DMS79 treated with DMSO at 0.1 percent for 48 hours (cell line): ENCODE results near the gene ZYX.
A peak's percentile ranks its signal among the peaks of the same experiment; 100 is the strongest.
"Not testable (repeated sequence)": the region's sequence is repeated elsewhere in the genome, so short reads cannot be mapped to it uniquely, and the experiment has no call there.

Experiments
- DNase-seq: peaks from one replicate; lab custom pipeline; 2025; lab: John Stamatoyannopoulos, UW

ZYX gene

DNA sequence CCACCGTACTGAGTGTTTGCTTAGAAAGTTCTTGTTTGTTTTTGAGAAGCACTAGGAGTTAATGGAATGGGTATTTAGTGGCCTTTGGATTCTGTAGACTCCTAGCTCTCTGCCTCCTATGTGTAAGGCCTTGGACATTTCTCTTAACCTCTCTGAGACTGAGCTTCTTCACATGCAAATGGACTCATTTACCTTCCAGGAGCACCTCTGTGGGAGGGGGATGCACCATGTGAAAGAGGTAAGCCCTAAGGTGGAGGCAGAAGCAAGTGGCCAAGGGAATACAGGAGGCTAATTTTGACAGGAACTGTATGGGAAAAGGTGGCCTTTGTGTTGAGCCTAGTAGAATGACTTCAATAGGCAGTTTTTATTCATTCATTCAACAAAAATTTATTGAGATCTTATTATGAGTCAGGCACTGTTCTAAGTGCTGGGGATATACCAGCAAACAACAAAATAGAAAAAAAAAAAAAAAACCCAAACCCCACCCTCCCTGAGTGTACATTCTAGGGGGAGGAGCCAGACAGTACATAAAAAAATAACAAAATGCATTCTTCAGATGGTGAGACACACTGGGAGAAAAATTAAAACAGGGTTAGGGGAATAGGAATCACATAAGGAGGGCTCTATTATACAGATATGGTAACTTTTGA is 36.7 kb downstream of the ZYX start:
- DNase-seq = no peak

- no peak for DNase-seq
Measured at GRCh38 chr7:143418681-143419458, 37.7 kb downstream of the ZYX start.

DNA sequence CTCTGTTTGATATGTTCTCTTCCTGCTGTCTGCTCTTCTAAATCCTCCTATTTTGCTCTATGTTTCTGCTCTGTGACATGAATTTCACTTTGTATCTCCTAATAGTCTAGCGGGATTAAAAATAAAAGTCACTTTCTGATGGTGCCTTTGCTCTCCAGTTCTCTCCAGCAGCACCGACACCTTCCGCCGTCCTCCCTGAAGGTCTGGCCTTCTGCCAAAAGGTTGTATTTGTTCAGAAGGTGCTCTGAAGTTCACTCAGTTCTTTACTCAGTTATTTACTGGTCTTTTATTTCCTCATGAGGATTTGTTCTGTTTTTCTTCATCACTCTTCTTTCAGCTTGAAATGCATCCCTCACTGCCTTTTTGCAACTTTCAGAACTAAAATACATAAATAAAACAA is 38.7 kb downstream of the ZYX start:
- DNase-seq = peak; percentile 66

GRCh38 chr7:143420624-143421023 is 39.5 kb downstream of the ZYX start:
- not testable (repeated sequence) for DNase-seq

- DNase-seq = no peak
Measured at GRCh38 chr7:143422033-143422432, 40.9 kb downstream of the ZYX start.

- not testable (repeated sequence) for DNase-seq
Measured at GRCh38 chr7:143424476-143424875, 43.3 kb downstream of the ZYX start.

- no peak for DNase-seq
Measured at GRCh38 chr7:143426479-143427142, 45.5 kb downstream of the ZYX start.

GRCh38 chr7:143429770-143430698 is 48.9 kb downstream of the ZYX start:
- no peak for DNase-seq

DNA sequence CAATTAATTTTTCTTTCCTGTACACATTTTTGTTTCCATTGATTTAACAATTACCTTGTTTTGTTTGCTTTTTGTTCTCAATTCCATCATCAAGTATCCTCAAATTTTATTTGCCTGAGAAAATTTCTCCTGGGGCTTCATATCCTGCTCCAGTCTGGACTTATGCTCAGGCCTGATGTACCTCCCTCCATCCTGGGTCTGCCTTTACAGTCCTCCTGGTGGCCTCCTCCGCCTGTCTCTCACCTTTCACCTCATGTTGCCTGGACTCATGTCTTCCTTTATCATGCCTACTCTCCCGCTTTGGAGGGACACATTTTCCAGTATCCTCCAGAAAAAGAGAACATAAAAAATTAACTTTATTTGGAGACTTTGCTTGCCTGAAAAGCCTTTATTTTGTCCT is 50.0 kb downstream of the ZYX start:
- no peak for DNase-seq

- DNase-seq = no peak
Measured at GRCh38 chr7:143433759-143434158, 52.6 kb downstream of the ZYX start.

DNA sequence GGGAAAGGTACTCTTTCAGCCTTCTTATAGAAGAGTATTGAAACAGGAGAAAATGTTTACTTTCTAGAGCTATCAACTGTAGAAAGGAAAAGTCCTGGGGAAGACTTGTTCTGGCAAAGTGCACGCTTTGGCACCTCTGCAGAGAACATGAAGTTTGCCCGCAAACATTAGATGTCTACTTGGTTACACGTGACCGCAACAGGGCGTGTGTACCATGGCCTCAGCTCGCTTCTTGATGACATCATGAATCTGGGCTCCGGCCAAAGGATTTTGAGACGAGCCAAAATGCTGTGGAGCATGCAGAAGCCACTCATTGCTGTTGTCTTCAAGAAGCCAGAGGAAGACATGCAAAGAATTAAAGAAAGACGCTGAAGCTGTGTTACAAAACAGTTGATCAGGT is 53.5 kb downstream of the ZYX start:
- DNase-seq = peak; percentile 75

- peak; percentile 32 for DNase-seq
Measured at GRCh38 chr7:143435266-143435665, 54.1 kb downstream of the ZYX start.

DNA sequence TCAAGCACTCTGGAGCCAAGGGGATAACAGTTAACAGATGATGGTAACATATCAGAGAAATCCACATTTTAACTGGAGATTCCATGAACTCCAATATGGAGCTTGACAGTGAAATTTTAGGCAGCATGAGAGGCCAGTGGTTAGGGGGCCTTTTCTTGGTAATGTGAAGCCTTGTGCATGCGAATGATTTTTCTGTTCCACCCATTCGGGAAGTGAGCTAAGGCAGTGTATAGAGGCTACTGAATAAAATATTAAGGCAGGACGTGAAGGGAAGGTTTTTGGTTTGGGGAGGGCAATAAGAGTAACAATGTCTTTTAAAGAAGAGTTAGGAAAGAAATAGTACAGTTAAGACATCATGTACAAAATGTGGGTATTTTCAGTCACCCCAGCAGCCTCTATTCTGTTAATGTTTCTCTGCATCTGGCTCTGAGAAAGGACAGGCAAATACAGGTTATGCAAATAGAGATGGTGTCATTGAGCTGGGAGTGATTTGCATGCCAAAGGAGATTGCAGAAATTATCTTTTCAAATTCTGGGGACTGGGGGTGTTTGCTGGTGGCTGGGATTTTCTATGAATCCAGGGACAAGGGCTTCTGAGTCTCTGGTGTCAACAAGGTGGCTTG is 55.3 kb downstream of the ZYX start:
- no peak for DNase-seq

GRCh38 chr7:143437578-143437977 is 56.4 kb downstream of the ZYX start:
- no peak for DNase-seq

- no peak for DNase-seq
Measured at GRCh38 chr7:143439866-143440265, 58.7 kb downstream of the ZYX start.
